Muscle layer of duodenum (tissue), 2 donors: ENCODE measurements around the gene SIDT2.

Source experiments
- H3K27ac ChIP-seq: one replicate; pipeline ENCODE4 v1.7.0; 2013; ENCODE audit warnings: mild to moderate bottlenecking, low read length
- H3K27me3 ChIP-seq: one replicate; pipeline ENCODE4 v1.7.0; 2013; ENCODE audit warnings: low read depth, mild to moderate bottlenecking, control low read depth, low read length
- H3K36me3 ChIP-seq, 2 donors: one replicate each; pipeline ENCODE4 v1.7.0; 2013; ENCODE audit warnings: low read length in 2 of 2, control low read depth in 1 of 2, mild to moderate bottlenecking in 1 of 2; ENCODE audit not compliant: insufficient read depth in 2 of 2, control insufficient read depth in 1 of 2
- H3K4me1 ChIP-seq, 2 donors: one replicate each; pipeline ENCODE4 v1.7.0; 2013; ENCODE audit warnings: low read length in 2 of 2, mild to moderate bottlenecking in 2 of 2, control low read depth in 1 of 2, moderate library complexity in 1 of 2; ENCODE audit not compliant: insufficient read depth in 2 of 2, control insufficient read depth in 1 of 2
- H3K4me3 ChIP-seq, 2 donors: one replicate each; pipeline ENCODE4 v1.7.0; 2013; ENCODE audit warnings: low read length in 2 of 2, low read depth in 1 of 2, mild to moderate bottlenecking in 1 of 2
- H3K9me3 ChIP-seq, 2 donors: one replicate each; pipeline ENCODE4 v1.7.0; 2013; ENCODE audit warnings: low read length in 2 of 2, control low read depth in 1 of 2, mild to moderate bottlenecking in 1 of 2; ENCODE audit not compliant: control insufficient read depth in 1 of 2
- donor health status: healthy.

Gene SIDT2

DNA sequence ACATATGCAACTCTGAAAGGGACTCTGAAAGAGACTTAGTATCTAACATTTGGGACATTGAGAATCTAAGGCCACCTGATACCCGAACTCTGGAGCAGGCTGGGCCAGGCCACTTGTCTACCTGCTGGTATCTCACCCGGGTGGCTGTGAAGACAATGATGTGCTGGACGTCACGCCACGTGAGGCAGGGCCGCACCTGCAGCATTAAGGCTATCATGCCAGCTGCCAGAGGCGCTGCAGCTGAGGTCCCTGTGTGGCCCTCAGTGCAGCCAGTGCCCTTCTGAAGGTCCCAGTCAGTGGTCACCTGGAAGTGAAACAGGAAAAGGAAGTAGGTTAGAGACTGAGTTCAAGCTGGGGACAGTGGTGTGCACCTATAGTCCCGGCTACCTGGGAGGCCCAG is 40.9 kb downstream of the SIDT2 start:
- no peaks in the 10 kb centered on the region for H3K9me3 ChIP-seq
- H3K36me3 ChIP-seq = peaks cover 42 to 44% of the 10 kb centered on the region in 2 donors
- no peaks in the 10 kb centered on the region for H3K27me3 ChIP-seq
- H3K27ac ChIP-seq = peak overlapping the region; percentile 73
- H3K4me1 ChIP-seq = peaks cover 12 to 34% of the 10 kb centered on the region in 2 donors
- H3K4me3 ChIP-seq = no peak overlapping the region

DNA sequence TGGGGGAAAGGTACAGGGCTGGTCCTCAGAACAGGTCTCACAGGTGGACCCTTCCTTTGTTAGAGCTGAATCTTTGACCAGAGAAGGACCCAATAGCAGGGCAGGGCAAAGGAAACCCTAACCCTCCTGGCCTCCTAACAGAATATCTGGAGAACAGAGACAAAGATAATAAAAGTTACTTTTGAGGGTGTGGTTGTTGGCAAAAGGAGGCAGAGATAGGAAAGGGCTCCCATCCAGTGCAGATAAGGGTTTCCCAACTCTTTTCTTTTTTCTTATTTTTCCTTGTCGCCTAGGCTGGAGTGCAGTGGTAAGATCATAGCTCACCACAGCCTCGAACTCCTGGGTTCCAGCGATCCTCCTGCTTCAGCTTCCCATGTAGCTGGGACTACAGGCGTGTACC is 41.5 kb downstream of the SIDT2 start:
- Histone ChIP-seq H3K4me1 (peaks cover 12 to 34% of the 10 kb centered on the region in 2 donors), H3K27me3 (no peaks in the 10 kb centered on the region), H3K9me3 (no peaks in the 10 kb centered on the region), H3K4me3 (peak overlapping the region in 1 of 2 donors; percentile 10), H3K27ac (peak overlapping the region; percentile 85), H3K36me3 (peaks cover 37 to 41% of the 10 kb centered on the region in 2 donors)

DNA sequence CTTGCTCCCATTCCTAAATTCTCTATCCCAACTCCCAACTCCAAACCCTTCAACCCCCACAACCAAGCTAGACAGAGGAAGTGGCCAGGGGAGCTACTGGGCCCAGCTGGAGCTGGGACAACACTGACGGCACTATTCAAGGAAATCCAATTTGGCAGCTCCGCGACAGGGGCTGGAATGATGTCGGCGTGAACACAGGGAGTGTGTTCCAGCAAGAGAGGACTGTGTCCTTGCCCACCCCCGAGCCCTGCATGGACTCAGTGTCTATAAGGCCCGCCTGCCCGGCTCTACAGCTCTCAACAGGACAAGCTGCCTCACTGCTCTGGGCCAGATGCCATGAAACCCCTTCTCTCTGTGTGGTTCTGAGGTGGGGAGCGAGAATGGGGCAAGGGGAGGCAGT is 42.0 kb downstream of the SIDT2 start:
- H3K27me3 ChIP-seq = no peaks in the 10 kb centered on the region
- peaks cover 37 to 44% of the 10 kb centered on the region in 2 donors for H3K36me3 ChIP-seq
- H3K27ac ChIP-seq = peak overlapping the region; percentile 85
- H3K4me1 ChIP-seq = peaks cover 12 to 34% of the 10 kb centered on the region in 2 donors
- no peaks in the 10 kb centered on the region for H3K9me3 ChIP-seq
- H3K4me3 ChIP-seq = peak overlapping the region in 1 of 2 donors; percentile 10

DNA sequence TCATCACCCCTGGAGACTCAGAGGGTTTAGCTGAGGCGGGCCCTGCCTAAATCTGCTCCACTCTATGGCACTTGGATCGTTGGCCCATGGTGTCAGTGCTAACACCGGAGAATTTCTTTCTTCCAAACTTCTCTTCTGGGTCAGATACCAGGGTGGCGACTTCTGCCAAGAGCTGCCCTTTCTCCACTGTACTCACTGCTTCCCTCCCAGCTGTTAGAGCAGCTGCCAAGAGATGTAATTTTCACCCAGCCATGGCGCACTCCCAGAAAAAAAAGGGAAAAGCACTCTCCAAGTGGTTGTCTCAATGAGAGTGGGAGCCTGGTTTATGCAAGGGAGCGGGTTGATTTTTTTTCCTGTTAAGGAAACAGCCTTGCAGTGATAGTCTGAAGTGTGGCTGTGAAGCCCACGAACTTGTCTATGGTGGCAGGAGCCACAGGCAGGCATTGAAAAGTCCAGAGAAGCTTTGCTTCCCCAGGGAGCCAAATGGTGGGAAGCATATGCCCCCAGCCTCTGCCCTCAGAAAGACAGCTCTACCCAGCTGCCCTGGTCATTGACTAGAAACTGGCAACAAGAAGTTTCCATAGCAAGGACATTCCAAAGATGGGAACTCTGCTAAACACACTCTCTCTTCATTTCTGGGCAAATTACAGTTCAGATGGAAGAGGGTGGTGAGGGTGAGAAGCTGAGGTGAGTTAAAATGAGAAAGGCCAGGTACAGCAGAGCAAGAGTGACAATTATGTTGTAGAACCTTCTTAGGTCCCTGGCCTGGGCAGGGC is 42.6 kb downstream of the SIDT2 start:
- Histone ChIP-seq H3K27ac (peak overlapping the region; percentile 85), H3K36me3 (peaks cover 37 to 47% of the 10 kb centered on the region in 2 donors), H3K9me3 (no peaks in the 10 kb centered on the region), H3K4me1 (peaks cover 12 to 34% of the 10 kb centered on the region in 2 donors), H3K4me3 (peak overlapping the region in 1 of 2 donors; percentile 26), H3K27me3 (no peaks in the 10 kb centered on the region)

DNA sequence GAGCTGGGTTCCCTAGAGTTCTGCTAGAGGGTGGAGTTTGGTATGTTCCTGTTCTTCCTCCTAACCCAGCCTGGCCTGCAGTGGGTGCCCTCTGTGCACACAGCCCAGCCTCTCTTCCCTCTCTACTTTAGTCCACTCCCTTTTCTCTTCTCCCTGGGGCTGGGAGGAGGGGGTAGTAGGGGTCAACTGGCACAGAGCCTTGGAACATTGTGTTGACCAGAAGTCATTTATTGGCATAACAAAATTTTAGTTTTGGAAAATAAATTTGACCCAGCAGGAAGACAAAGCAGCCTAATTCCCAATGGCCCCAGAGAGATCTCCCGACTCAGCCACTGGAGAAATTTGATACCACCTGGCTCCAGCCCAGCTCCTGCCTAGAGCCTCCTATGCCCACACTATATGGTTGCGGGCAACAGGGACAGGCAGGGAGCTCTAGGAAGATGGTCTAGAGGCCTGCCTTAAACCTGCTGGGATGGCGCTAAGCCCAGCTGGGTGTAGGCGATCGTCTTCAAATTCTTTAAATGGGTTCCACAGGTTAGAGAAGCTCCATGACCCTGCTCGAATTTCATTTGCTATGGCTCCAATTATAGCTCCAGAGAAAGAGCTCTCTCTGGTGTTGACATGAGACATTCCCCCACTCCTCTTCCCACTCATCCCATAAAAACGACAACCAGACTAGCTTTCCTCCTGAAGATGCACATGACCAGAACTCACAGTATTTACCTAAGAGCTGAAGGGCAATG is 43.4 kb downstream of the SIDT2 start:
- Histone ChIP-seq H3K27me3 (no peaks in the 10 kb centered on the region), H3K36me3 (peaks cover 39 to 48% of the 10 kb centered on the region in 2 donors), H3K4me3 (peak overlapping the region in 1 of 2 donors; percentile 26), H3K9me3 (no peaks in the 10 kb centered on the region), H3K27ac (peak overlapping the region; percentile 85), H3K4me1 (peaks cover 12 to 34% of the 10 kb centered on the region in 2 donors)

DNA sequence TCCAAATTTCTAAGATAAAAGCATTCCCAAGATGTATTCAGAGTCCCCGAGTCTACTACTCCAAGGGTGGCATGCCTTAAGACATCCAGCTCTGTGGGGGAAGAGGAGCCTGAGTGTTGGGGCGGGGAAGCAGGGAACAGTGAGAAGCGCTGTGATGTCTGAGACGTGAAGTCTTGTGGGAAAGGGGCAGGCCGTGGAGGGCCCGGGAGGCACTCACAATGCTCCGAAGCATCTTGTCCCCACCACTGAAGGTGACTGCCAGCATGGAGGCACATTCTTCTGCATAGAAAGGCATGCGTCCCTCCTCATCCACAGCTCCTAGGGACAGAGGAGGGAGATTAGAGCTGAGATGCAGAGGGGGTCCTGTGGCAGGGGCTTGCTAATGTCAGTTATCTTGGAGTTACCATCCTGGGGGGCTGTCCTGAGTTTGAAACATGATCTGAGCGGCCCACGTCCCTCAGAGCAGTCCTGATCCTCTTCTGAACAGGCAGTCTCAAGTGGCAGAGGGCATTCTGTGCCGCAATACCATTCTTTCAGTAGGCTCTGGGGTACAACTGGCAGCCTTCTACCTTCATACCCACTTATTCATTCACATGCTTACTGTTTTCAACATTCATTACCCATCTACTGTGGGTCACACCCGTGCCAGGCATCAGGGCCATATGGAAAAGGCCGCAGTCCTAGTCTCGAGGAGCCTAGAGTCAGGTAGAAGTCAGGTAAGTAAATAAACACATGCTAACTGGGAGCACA is 44.6 kb downstream of the SIDT2 start:
- Histone ChIP-seq H3K27ac (peak overlapping the region; percentile 43), H3K36me3 (peaks cover 42 to 48% of the 10 kb centered on the region in 2 donors)

DNA sequence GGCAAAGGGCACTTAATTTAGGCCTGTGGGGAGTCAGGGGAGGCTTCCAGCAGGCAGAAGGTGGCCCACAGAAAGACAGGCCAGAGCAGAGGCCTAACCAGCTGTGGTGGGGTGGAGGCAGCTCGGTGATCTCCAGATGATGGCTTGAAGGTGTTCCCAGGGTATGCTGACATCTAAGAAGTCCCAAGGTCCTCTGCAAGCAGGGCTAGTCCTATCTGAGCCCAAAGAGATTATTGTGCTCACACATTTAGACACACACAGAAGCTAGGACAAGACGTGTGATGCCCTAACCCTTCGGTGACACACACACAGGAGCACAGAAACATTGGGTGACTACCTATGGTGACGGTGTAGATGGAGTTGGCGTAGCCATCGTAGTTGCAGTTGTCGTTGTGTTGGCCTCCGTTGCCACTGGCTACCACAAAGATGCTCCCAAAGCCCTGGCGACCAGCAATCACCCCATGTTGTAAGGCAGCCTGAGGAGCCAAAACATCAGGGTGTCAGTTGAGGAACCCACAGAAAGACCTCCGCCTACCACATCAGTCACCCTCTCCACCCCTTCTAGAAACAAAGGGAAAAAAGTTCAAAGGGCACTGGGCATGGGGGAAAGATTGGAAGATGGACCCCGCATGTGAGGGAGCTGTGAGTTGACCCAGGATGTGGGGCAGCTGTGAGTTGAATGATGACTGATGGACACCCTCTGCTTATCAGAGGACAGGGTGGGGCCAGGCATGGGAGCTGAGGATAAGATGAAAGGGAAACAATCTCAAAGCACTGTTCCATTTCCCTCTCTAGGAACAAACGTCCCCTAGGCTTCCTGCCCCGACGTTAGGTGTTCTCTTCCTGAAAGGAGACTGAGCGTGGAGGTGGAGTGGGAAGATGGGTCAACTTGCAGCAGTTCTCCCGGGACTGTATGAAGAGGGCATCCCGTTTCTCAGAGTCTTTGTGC is 45.5 kb downstream of the SIDT2 start:
- Histone ChIP-seq H3K36me3 (peaks cover 40 to 46% of the 10 kb centered on the region in 2 donors), H3K27me3 (no peaks in the 10 kb centered on the region), H3K27ac (no peak overlapping the region), H3K9me3 (no peaks in the 10 kb centered on the region), H3K4me1 (peaks cover 8 to 28% of the 10 kb centered on the region in 2 donors), H3K4me3 (no peak overlapping the region)

More for the DNA sequence above, 44.6 kb downstream of the SIDT2 start:
- H3K4me1 ChIP-seq = peaks cover 8 to 34% of the 10 kb centered on the region in 2 donors
- no peaks in the 10 kb centered on the region for H3K9me3 ChIP-seq
- H3K27me3 ChIP-seq = no peaks in the 10 kb centered on the region
- no peak overlapping the region for H3K4me3 ChIP-seq

DNA sequence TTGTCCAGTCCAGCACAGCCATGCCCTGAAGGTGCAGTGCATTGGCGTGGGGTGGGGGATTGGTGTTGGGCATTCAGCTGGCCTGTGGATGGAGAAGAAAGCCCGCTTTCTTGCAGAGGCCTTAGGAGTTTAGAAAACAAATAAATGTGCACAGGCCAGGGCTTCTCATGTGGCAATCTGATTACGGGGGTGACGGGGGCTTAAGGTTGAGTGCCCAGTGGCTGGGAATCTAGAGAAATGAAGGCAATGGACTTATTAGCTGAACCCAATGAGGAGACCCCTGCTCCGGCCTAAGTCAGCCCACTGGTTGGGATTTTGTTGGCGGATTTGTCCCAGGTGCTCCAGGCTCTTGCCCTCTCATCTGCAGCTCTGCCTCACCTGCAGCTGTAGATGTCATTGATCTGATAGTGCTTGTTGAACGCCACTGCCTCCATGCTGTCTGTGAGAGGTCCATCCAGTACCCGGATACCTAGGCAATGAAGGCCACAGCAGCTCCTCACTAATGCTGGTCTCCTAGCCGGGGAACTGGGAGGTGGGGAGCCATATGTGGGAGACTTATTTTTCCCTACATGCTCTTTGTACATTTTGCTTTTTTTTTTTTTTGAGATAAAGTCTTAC is 47.1 kb downstream of the SIDT2 start:
- Histone ChIP-seq H3K27me3 (no peaks in the 10 kb centered on the region), H3K36me3 (peaks cover 45 to 52% of the 10 kb centered on the region in 2 donors), H3K4me1 (peaks cover 10 to 27% of the 10 kb centered on the region in 2 donors), H3K9me3 (no peaks in the 10 kb centered on the region), H3K4me3 (no peak overlapping the region), H3K27ac (no peak overlapping the region)

DNA sequence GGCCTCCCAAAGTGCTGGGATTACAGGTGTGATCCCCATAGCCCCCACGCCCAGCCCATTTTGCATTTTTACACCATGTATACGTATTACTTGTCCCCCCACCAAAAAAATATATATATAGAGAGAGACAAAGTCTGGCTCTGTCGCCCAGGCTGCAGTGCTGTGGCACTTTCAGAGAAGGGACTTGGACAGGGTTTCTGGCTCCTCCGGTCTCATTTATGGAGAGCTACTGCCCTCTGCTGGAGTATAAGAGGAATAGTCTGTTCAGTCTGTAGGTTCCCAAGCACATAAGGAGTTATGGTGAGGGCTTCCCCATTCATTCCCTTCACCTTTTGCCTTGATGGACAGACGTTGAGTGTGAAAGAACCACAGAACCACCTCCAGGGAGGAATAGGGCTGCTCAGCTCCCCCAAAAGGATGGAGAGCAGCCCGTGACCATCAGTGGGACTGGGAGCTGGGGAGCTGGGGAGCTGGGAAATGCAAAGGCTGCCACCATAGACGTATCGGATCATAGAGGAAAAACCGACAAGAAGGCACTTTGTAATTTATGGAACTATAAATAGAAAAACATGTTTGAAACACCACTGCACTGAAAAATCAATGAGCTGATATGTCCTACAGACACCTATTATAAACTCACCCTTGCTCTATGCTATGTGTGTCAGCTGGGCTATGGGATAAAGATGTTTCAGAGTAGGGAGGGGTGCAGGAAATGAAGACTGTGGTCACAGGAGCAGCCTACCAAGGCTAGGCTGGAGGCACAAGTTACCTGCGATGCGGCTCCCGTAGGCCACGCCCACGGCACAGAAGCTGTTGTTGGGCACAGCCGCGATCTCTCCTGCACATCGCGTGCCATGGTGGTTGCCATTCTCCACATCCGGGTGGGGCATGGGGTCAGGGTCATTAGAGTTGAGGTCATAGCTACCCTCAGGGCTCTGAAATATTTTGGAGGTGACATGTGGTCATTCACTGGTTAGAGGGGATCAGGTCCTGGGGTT is 48.1 kb downstream of the SIDT2 start:
- H3K9me3 ChIP-seq = no peaks in the 10 kb centered on the region
- H3K4me3 ChIP-seq = no peak overlapping the region
- no peak overlapping the region for H3K27ac ChIP-seq
- no peaks in the 10 kb centered on the region for H3K27me3 ChIP-seq
- peaks cover 45 to 52% of the 10 kb centered on the region in 2 donors for H3K36me3 ChIP-seq
- H3K4me1 ChIP-seq = peaks cover 9 to 27% of the 10 kb centered on the region in 2 donors
